ENCODE results near the gene MRPS2. TPM values are rescaled to one million over a fixed set of nuclear protein-coding genes. Genes with fewer than 3 reads are reported as not detected.
A peak's percentile ranks its signal among the peaks of the same experiment; 100 is the strongest.
"Not testable (repeated sequence)": the region's sequence is repeated elsewhere in the genome, so short reads cannot be mapped to it uniquely, and the experiment has no call there.

MRPS2 gene
- total RNA-seq, 1 donor from 2014 or later, result 38.4 TPM

DNA sequence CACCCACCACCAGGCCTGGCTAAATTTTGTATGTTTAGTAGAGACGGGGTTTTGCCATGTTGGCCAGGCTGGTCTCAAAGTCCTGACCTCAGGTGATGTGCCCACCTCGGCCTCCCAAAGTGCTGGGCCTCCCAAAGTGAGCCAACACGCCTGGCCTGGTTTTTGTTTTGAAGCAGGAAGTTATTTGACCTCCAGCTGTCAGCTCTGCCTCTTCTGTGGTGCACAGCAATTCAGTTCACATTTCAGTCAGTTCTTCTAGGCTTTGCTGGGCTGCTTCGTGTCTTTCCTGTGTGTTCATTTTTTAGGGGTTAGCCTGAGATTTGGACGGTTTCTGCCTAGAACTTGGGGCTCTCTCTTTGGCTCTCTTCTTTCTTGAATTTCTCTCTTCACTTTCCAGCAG lies 29.7 kb downstream of the MRPS2 start:
- Mint-ChIP-seq H3K36me3 (no peaks in the 10 kb centered on the region), H3K9me3 (peaks cover 13% of the 10 kb centered on the region), H3K27ac (no peak overlapping the region), H3K27me3 (ENCODE audit: low read depth) (no peaks in the 10 kb centered on the region), H3K4me1 (peaks cover 5% of the 10 kb centered on the region), H3K4me3 (no peak overlapping the region)
- TF ChIP-seq, protein P1, sequence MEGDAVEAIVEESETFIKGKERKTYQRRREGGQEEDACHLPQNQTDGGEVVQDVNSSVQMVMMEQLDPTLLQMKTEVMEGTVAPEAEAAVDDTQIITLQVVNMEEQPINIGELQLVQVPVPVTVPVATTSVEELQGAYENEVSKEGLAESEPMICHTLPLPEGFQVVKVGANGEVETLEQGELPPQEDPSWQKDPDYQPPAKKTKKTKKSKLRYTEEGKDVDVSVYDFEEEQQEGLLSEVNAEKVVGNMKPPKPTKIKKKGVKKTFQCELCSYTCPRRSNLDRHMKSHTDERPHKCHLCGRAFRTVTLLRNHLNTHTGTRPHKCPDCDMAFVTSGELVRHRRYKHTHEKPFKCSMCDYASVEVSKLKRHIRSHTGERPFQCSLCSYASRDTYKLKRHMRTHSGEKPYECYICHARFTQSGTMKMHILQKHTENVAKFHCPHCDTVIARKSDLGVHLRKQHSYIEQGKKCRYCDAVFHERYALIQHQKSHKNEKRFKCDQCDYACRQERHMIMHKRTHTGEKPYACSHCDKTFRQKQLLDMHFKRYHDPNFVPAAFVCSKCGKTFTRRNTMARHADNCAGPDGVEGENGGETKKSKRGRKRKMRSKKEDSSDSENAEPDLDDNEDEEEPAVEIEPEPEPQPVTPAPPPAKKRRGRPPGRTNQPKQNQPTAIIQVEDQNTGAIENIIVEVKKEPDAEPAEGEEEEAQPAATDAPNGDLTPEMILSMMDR (IDR thresholded peaks at IDR 0.05; ENCODE audit: unreplicated experiment), result no peak
- no peak for DNase-seq (ENCODE audit: low spot score in 2 of 2, unreplicated experiment in 2 of 2)

DNA sequence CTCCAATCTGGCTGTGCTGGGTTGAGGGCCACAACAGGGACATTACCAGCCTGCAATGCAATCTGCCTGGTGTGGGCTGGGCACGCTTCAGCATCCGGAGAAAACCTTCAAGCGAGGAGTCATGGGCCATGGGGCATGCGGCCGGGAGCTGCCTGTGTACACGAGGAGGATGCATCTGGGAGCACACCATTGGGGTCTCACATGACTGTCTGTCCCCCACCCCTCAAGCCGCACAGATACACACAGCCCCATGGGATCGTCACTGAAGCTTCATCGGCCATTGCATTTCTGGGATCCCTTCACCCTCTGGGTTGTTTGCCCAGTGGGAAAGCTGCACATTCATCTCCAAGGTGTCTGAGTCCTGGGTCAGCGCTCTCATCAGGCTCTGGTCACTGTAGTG lies 30.6 kb downstream of the MRPS2 start:
- peaks cover 13% of the 10 kb centered on the region for H3K9me3 Mint-ChIP-seq
- no peak for DNase-seq (ENCODE audit: low spot score in 2 of 2, unreplicated experiment in 2 of 2)
- H3K27me3 Mint-ChIP-seq (ENCODE audit: low read depth), result no peaks in the 10 kb centered on the region
- no peaks in the 10 kb centered on the region for H3K36me3 Mint-ChIP-seq
- TF ChIP-seq, protein P1 (IDR thresholded peaks at IDR 0.05; ENCODE audit: unreplicated experiment), result no peak
- H3K4me3 Mint-ChIP-seq, result no peak overlapping the region
- no peak overlapping the region for H3K27ac Mint-ChIP-seq
- H3K4me1 Mint-ChIP-seq, result peaks cover 7% of the 10 kb centered on the region

DNA sequence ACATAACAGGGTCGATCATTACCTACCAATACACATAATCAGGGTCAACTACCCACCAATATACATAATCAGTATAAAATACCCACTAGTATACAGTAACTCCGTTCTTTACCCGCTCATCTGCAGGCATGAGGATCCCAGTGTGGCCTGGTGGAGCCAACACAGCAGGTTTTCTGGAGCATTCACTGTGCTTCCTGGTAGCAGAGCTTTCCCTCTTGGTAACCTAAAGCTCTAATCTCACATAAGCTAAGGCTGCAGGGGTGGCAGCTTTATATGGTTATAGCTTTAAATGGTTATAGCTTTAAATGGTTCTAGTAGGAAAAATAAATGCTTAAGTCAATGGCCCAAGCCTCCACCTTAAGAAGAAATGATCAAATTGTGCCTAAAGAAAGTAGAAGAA lies 32.6 kb downstream of the MRPS2 start:
- H3K27me3 Mint-ChIP-seq (ENCODE audit: low read depth), result no peaks in the 10 kb centered on the region
- TF ChIP-seq, protein P1 (IDR thresholded peaks at IDR 0.05; ENCODE audit: unreplicated experiment), result no peak
- peak in 1 of 2 experiments; percentile 24 for DNase-seq (ENCODE audit: low spot score in 2 of 2, unreplicated experiment in 2 of 2)
- no peak overlapping the region for H3K4me3 Mint-ChIP-seq
- H3K4me1 Mint-ChIP-seq, result peaks cover 10% of the 10 kb centered on the region
- peaks cover 13% of the 10 kb centered on the region for H3K9me3 Mint-ChIP-seq
- H3K27ac Mint-ChIP-seq, result no peak overlapping the region
- no peaks in the 10 kb centered on the region for H3K36me3 Mint-ChIP-seq

DNA sequence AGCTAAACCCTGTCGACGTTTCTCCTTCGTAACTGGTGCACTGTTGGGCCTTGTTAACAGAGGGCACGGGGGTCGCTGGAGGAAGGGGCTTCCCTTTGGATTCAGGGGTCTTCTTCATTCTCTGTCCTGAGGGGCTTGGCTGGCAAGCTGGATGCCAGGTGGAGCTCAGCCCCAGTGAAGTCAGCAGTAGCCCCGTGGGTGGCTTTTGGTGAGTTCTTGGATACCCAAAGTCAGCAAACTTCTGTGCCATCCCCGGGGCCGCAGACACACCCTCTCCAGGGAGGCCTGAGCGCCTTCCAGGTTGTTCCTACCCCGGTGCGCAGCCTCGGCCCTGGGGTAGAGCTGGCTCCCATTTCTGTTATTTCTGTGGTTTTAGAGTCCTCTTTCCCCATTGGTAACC lies 33.2 kb downstream of the MRPS2 start:
- peaks cover 10% of the 10 kb centered on the region for H3K4me1 Mint-ChIP-seq
- DNase-seq (ENCODE audit: low spot score in 2 of 2, unreplicated experiment in 2 of 2), result peak in 1 of 2 experiments; percentile 32
- H3K27me3 Mint-ChIP-seq (ENCODE audit: low read depth), result no peaks in the 10 kb centered on the region
- no peaks in the 10 kb centered on the region for H3K36me3 Mint-ChIP-seq
- no peak overlapping the region for H3K27ac Mint-ChIP-seq
- TF ChIP-seq, protein P1 (IDR thresholded peaks at IDR 0.05; ENCODE audit: unreplicated experiment), result no peak
- H3K9me3 Mint-ChIP-seq, result peaks cover 13% of the 10 kb centered on the region
- H3K4me3 Mint-ChIP-seq, result no peak overlapping the region

DNA sequence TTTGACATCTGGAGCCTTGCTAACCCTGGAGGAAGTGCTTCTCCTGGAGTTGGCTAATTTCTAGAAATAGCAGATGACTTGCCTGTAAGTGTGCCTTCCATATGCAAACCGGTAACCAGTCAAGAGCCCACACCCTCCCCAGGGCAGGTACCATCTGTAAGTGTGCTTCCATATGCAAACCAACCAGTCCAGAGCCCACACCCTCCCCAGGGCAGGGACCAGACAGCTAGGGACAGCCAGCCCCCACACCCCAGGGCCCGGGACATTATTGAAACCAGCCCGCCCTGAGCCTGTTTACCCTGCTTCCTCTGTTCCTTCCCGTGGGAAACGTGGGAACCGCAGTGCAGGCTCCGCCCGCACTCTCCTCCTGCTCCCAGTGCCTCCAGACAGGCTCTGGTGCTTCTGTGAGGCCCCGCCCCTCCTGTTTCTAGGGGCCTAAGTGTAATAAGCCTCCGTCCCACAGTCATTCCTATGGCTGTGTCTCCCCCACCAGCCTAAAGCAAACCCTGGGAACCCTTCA lies 33.8 kb downstream of the MRPS2 start:
- Mint-ChIP-seq H3K4me1 (peaks cover 10% of the 10 kb centered on the region), H3K9me3 (peaks cover 11% of the 10 kb centered on the region)
- peak in 1 of 2 experiments; percentile 34 for DNase-seq (ENCODE audit: low spot score in 2 of 2, unreplicated experiment in 2 of 2)
- H3K27me3 Mint-ChIP-seq (ENCODE audit: low read depth); H3K27ac Mint-ChIP-seq; H3K4me3 Mint-ChIP-seq; H3K36me3 Mint-ChIP-seq: not testable (repeated sequence)

DNA sequence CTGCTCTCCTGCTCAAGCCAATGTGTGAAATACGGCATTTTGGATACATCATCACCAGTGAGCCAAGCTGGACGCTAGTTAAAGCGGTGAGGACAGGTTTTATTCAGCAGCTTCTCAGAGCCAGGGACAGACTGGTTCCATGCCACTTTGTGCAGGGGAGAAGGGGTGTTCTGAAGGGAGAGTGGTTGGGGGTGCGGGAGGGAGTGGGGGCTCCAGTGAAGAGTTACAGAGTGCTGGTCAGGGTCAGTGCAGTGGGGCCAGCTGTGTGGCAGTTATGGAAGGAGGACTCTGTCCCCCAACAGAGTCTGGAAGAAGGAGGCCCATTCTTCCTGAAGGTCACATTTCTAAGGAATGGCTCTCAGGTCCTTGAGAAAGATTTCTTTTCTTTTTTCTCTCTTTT lies 34.3 kb downstream of the MRPS2 start:
- H3K4me3 Mint-ChIP-seq, H3K36me3 Mint-ChIP-seq: not testable (repeated sequence)

DNA sequence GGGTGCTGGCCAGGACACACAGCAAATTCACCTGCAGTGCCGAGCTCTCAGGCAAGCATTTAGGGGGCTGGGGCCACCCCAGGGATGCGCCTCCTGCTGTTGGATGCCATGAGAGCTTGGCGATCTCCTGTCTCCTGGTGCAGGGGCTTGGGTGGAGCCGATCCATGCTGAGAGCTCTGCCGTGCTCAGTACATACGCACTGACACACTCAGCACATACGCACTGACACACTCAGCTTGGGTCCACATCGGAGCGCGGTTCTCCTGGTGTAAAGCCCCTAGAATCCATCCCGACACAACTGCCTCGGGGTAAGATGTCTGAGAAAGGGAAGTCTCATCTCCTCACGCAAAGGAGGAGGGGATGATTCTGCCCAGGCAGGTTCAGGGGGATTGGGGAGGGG lies 35.1 kb downstream of the MRPS2 start:
- DNase-seq (ENCODE audit: low spot score in 2 of 2, unreplicated experiment in 2 of 2); H3K9me3 Mint-ChIP-seq; H3K27ac Mint-ChIP-seq; H3K36me3 Mint-ChIP-seq; H3K27me3 Mint-ChIP-seq (ENCODE audit: low read depth); H3K4me3 Mint-ChIP-seq: not testable (repeated sequence)
- H3K4me1 Mint-ChIP-seq, result peaks cover 10% of the 10 kb centered on the region

More for the DNA sequence above, 34.3 kb downstream of the MRPS2 start:
- DNase-seq (ENCODE audit: low spot score in 2 of 2, unreplicated experiment in 2 of 2); H3K9me3 Mint-ChIP-seq; H3K27ac Mint-ChIP-seq; H3K27me3 Mint-ChIP-seq (ENCODE audit: low read depth): not testable (repeated sequence)
- H3K4me1 Mint-ChIP-seq, result peaks cover 10% of the 10 kb centered on the region

Measured in mesothelial cell of epicardium (in vitro differentiated cells).